RWPE2 (cell line): ENCODE results near the gene IL4R.

Experiments used
- ATAC-seq: fragments of 200-7000 bp; cut with Tn5 transposase; 3 replicates; pipeline ENCODE4 v1.9.1; 2021; ENCODE audit warnings: low read depth
- DNase-seq: peaks from one replicate; pipeline ENCODE4 v3.0.0-alpha.2; 2020; ENCODE audit warnings: low spot score
- H3K27ac ChIP-seq: fragments of 450-650 bp; 2 replicates; pipeline ENCODE4 v1.5.1; 2017; ENCODE audit warnings: mild to moderate bottlenecking; ENCODE audit not compliant: poor library complexity, severe bottlenecking
- H3K27me3 ChIP-seq: fragments of 250-450 bp; sonication (Bioruptor Pico); 2 replicates; pipeline ENCODE4 v1.5.1; 2021; ENCODE audit warnings: mild to moderate bottlenecking, moderate library complexity; ENCODE audit not compliant: insufficient read depth, poor library complexity, severe bottlenecking
- H3K36me3 ChIP-seq: fragments of 250-450 bp; sonication (Bioruptor Pico); 2 replicates; pipeline ENCODE4 v1.5.1; 2020; ENCODE audit warnings: low read depth, mild to moderate bottlenecking, moderate library complexity
- H3K4me1 ChIP-seq: fragments of 250-450 bp; sonication (Bioruptor Pico); 2 replicates; pipeline ENCODE4 v1.5.1; 2021; ENCODE audit warnings: mild to moderate bottlenecking, moderate library complexity; ENCODE audit not compliant: insufficient read depth, poor library complexity, severe bottlenecking
- H3K4me3 ChIP-seq: fragments of 250-450 bp; sonication (Bioruptor Pico); 2 replicates; pipeline ENCODE4 v1.5.1; 2021; ENCODE audit warnings: mild to moderate bottlenecking, moderate library complexity; ENCODE audit not compliant: severe bottlenecking
- H3K9me3 ChIP-seq: fragments of 250-450 bp; sonication (Bioruptor Pico); 2 replicates; pipeline ENCODE4 v1.5.1; 2021; ENCODE audit warnings: mild to moderate bottlenecking, moderate library complexity; ENCODE audit not compliant: severe bottlenecking
- CTCF ChIP-seq: fragments of 450-650 bp; IDR thresholded peaks from one replicate; pipeline ENCODE4 v1.5.1; 2017; ENCODE audit warnings: mild to moderate bottlenecking, moderate library complexity; ENCODE audit not compliant: poor library complexity, severe bottlenecking

The IL4R gene

DNA sequence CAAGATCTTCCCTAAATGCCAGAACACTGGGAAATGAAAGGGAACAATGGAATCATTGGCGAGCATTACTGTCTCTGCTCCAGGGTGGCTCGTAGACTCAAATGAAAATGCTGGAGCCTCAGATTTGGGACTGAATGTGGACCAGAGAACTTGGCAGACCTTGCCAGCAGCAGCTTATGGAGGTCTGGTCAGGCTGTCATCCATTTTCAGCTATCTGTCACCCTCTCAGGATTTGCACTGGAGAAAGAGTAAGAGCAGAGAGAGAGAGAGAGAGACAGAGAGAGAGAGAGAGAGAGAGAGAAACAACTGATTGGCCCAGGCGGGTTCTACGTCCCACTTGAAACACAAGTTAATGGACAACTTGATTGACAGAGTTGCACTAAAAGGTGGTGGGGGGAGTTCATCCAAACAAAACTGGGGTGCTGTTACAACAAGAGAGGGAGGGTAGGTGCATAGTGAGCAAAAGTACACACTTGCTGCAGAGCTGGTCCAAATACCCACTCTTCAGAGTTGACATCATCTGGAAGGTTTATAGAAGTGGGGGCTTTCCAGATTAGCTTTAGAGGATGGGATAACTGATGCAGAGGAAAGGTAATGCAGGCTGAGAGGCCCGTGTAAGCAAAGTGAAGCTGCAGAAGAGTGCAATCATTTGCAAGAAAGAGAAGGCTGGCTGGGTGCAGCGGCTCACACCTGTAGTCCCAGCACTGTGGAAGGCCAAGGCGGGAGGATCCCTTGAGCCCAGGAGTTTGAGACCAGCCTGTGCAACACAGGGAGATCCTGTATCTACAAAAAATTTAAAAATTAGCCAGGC, 28.7 kb upstream of the IL4R start:
- DNase-seq (no peak), ATAC-seq (no peak)
- no peak for TF ChIP-seq CTCF
- H3K4me3 ChIP-seq: no peak overlapping the region
- H3K27me3 ChIP-seq: no peaks in the 10 kb centered on the region
- peaks cover 2% of the 10 kb centered on the region for H3K9me3 ChIP-seq
- no peaks in the 10 kb centered on the region for H3K36me3 ChIP-seq
- peak overlapping the region; percentile 87 for H3K27ac ChIP-seq
- peaks cover 16% of the 10 kb centered on the region for H3K4me1 ChIP-seq

DNA sequence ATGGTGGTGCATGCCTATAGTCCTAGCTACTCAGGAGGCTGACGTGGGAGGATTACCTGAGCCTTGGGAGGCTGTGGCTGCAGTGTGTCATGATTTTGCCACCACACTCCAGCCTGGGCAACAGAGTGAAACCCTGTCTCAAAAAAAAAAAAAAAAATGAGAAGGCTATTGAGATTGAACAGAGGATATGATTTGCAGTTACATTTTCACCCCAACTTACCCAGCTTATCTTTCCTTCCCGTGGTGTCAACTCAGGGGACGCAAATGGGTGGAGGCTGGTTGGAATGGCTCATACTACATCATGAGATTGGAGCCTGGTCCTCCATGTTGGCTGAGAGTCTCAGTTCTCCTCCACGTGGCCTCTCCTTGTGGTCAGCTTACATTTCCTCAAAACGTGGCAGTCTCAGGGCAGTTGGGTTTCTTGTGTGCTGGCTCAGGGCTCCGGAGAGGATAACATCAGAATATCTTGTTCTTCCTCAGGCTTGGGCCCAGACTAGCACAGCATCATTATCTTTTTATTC, 28.0 kb upstream of the IL4R start:
- DNase-seq: no peak
- peak overlapping the region; percentile 87 for H3K27ac ChIP-seq
- ATAC-seq: no peak

DNA sequence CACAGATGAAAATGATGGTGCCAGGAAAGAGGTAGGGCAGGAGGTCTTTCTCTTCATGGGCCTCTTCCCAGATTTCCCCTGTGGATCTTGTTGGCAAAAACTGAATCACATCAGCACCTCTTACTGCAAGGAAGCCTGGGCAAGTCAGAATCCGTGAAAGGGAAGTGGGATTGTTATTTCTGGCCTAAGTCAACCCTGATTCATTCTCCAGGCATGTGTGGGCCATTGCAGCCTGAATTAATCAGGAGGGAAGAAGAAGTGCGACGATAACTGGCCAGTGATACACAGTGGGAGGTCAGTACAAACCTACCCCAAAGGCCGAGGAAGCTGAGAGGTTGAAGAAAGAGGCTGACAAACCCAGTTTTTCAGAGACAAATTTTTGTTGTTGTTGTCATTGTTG, 27.3 kb upstream of the IL4R start:
- TF ChIP-seq CTCF: no peak
- no peaks in the 10 kb centered on the region for H3K27me3 ChIP-seq
- H3K4me1 ChIP-seq: peaks cover 16% of the 10 kb centered on the region
- peak; percentile 98 for ATAC-seq
- peak; percentile 77 for DNase-seq
- peaks cover 2% of the 10 kb centered on the region for H3K9me3 ChIP-seq
- H3K27ac ChIP-seq: peak overlapping the region; percentile 87
- H3K36me3 ChIP-seq: no peaks in the 10 kb centered on the region
- no peak overlapping the region for H3K4me3 ChIP-seq

More for the DNA sequence above, 28.0 kb upstream of the IL4R start:
- peaks cover 2% of the 10 kb centered on the region for H3K9me3 ChIP-seq
- no peak overlapping the region for H3K4me3 ChIP-seq
- H3K4me1 ChIP-seq: peaks cover 16% of the 10 kb centered on the region
- no peak for TF ChIP-seq CTCF
- H3K27me3 ChIP-seq: no peaks in the 10 kb centered on the region
- H3K36me3 ChIP-seq: no peaks in the 10 kb centered on the region

DNA sequence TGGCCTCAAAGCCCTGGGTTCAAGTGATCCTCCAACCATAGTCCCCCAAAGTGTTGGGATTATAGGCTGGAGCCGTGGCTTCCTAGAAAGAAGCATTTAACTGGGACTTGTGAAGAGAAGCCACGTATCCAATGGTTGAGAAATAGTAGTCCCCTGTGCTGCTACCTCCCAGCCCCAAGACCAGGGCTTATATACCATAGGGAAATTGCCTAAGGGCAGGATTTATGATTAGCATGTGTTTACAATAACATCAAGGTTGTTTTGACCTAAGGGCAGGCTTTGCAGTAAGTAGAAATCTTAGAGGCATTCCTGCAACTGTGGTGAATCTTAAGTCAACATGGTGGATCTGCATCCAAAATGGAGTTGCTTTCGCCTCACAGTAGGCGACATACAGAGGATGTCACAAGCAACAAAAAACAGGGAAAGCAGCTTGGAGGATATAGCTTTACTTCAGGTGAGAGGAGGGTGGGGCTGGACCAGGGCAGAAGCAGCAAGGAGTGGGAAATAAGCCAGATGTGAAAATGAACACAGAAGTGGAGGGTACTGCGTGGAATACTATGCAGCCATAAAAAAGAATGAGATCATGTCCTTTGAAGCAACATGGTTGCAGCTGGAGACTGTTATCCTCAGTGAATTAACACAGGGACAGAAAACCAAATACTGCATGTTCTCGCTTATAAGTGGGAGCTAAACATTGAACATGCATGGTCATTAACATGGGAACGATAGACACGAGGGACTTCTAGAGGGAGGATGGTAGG, 26.5 kb upstream of the IL4R start:
- Histone ChIP-seq H3K36me3 (no peaks in the 10 kb centered on the region), H3K4me1 (peaks cover 16% of the 10 kb centered on the region), H3K9me3 (peaks cover 2% of the 10 kb centered on the region), H3K27ac (peak overlapping the region; percentile 87), H3K27me3 (no peaks in the 10 kb centered on the region), H3K4me3 (no peak overlapping the region)
- DNase-seq: no peak
- ATAC-seq: no peak
- no peak for TF ChIP-seq CTCF
